LNCAP (cell line): ENCODE measurements around the gene NARS2.

Experiments used
- TF ChIP-seq, protein P1 (sequence below): fragments of 450-650 bp; IDR thresholded peaks from 2 replicates; pipeline ENCODE4 v1.5.1; 2017; ENCODE audit warnings: mild to moderate bottlenecking

Gene NARS2

DNA sequence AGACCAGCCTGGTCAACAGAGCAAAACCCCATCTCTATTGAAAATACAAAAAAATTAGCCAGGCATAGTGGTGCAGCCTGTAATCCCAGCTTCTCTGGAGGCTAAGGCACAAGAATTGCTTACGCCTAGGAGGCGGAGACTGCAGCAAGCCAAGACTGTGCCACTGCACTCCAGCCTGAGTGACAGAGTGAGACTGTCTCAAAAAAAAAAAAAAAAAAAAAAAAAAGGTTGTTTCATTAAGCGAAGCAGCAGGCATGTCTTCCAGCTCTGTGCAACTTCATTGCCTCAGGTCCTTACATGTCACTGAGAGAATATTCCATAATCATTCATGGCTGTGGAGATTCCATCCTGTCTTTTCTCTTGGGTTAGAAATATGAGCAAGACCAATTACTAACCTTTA lies 174.0 kb downstream of the NARS2 start:
- TF ChIP-seq, protein P1, sequence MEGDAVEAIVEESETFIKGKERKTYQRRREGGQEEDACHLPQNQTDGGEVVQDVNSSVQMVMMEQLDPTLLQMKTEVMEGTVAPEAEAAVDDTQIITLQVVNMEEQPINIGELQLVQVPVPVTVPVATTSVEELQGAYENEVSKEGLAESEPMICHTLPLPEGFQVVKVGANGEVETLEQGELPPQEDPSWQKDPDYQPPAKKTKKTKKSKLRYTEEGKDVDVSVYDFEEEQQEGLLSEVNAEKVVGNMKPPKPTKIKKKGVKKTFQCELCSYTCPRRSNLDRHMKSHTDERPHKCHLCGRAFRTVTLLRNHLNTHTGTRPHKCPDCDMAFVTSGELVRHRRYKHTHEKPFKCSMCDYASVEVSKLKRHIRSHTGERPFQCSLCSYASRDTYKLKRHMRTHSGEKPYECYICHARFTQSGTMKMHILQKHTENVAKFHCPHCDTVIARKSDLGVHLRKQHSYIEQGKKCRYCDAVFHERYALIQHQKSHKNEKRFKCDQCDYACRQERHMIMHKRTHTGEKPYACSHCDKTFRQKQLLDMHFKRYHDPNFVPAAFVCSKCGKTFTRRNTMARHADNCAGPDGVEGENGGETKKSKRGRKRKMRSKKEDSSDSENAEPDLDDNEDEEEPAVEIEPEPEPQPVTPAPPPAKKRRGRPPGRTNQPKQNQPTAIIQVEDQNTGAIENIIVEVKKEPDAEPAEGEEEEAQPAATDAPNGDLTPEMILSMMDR, result no peak

DNA sequence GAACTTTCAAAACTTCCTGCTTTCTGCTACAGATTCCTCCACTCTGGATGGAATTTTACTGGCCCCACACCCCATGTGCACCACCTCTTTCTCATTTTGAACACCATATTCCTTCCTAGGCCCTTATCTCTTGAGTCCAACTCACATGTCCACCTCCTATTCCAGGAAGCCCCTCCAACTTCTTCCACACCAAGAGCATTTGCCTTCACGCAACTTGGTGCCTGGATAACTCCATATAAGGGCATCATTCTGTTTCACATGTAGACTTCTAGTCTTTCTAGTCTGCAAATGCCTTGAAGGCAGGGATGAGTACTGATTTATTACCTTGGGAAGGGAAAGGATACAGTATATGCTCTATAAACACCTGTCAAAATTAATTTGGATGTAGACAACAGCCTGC lies 174.5 kb downstream of the NARS2 start:
- TF ChIP-seq, protein P1, result no peak

DNA sequence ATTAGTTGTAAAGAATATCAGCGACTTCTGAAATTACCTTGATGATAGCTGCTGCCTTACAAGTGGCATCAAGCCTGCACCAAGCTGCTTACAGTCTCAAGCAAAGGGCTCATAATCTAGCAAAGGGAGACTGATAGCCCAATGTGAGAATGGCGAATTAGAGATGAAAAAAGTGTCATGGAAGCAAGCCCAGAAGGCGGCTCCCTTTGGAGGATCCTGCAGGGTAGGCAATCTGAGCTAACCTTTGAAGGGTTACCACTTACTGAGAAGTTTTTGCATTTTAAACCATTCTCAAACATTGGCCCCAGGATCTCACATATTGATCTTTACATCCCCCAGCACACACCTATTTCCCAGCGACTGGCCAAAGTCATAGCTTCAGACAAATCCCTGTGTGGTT lies 175.5 kb downstream of the NARS2 start:
- TF ChIP-seq, protein P1, result no peak

DNA sequence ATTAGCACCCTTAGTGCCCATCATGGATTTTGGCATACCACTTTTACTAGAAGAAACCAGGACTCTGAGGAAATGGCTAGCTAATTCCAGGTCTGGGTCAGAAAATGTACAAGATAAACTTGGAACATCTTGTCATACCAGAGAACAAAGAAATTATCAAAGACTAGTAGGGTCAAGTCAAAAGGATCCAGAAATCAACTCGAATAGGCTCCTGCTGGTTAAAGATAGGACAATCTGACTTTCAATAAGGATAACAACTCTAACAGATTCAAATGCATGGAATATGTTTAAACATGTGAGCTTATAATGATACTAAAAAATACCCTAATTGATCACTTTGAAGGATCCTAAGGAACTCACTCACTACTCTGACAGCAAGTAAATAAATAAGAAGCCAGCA lies 175.9 kb downstream of the NARS2 start:
- TF ChIP-seq, protein P1, result no peak

DNA sequence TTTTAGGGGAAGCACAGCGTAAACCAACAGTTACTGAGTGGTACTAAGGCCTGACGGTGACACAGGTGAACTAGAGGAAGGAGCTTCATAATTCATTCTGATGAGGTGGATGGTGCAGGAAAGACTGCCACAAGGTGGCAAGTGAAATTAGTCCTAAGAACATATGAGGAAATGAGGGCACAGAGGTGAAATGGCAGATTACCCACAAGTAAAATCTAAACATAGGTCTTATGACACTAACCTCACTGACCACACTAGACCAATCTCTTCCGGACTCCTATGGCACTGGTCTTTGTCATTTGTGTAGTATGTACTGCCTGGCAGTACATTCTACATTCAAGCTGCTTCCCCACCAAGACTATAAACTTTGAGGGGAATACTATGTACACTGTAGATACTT lies 177.3 kb downstream of the NARS2 start:
- TF ChIP-seq, protein P1, result no peak

DNA sequence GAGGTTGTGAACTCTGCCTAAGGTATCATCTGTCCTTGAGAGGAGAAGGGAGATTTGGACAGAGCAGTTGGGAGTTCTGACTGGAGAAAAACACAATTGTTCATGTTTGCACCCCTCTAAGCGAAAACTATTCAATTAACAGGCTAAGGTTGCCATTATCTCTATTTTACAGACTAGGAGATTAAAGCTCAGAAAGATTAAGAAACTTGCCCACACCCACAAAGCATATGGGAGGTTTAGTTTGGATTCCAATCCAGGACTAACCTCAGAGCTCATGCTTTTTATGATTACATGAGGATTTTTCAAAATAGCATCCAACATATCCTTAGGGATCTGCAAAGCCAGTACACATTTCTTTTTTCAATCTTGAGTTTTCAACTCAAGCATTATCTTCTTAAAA lies 179.1 kb downstream of the NARS2 start:
- TF ChIP-seq, protein P1, result no peak

DNA sequence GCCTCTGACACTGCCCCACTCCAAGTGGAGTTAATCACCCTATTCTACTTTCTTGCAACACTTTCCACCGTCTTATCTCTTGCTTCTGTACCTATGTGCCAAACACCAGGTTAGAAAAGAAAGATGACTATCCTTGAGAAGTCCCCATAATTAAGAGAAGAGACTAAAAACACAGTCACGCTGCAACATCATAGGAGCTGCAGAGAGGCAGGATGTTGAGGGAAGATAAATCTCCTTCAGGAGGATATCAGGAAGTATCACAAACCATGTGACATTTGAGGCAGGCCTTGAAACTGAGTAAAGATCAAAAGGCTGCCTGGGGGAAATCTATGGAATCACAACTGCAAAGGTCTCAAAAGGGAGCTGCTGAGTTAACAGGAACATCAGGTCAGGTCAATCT lies 181.8 kb downstream of the NARS2 start:
- TF ChIP-seq, protein P1, result no peak

DNA sequence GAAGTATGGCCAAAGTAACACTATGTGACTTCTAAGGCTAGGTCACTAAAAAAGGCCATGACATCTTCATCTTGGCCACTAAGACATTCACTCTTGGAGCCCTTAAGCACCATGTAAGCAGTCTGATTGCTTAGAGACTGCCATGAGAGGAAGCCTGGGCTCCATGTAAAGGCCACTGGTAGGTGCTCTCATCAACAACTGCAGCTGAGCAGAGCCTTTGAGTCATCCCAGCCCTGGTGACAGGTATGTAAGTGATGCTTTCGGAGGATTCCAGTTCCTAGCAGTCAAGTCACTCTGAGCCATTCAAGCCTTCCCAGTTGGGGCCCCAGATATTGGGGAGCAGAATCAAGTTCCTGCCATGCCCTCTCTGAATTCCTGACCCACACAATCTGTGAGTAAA lies 183.2 kb downstream of the NARS2 start:
- TF ChIP-seq, protein P1, result no peak
